MCF 10A (cell line): ENCODE data around the gene MAD1L1. TPM values are rescaled to one million over a fixed set of nuclear protein-coding genes. Genes with fewer than 3 reads are reported as not detected.
"Not testable (repeated sequence)": the region's sequence is repeated elsewhere in the genome, so short reads cannot be mapped to it uniquely, and the experiment has no call there.

ENCODE experiments used
- BruUV-seq: library from RNA; stranded (reverse); fragments of 400-500 nt; replicated peaks from 2 replicates; lab custom pipeline; 2021; lab: Mats Ljungman, UMichigan
- CTCF ChIA-PET: fragments of 300-600 bp; sonication (Branson Sonifier 250); formaldehyde crosslinking; extraction: SDS; loops from one replicate; lab custom pipeline; 2021; ENCODE audit warnings: antibody characterized with exemption, inconsistent platforms; lab: Yijun Ruan, JAX
- POLR2A ChIA-PET: fragments of 300-600, 350-650 bp; sonication (Branson Sonifier 250); formaldehyde crosslinking; extraction: SDS; loops from one replicate; lab custom pipeline; 2020; ENCODE audit warnings: antibody characterized with exemption, inconsistent platforms; lab: Yijun Ruan, JAX
- DNase-seq: peaks from one replicate; pipeline ENCODE4 v3.0.0-alpha.2; 2018; ENCODE audit not compliant: unreplicated experiment
- H3K27ac Mint-ChIP-seq: one replicate; pipeline ENCODE4 v1.8.0; 2022; ENCODE audit warnings: mild to moderate bottlenecking, low read depth, mixed read lengths; ENCODE audit not compliant: unreplicated experiment
- H3K27me3 Mint-ChIP-seq: one replicate; pipeline ENCODE4 v1.8.0; 2022; ENCODE audit warnings: mixed read lengths; ENCODE audit not compliant: insufficient read depth, unreplicated experiment
- H3K36me3 Mint-ChIP-seq: one replicate; pipeline ENCODE4 v1.8.0; 2022; ENCODE audit warnings: mild to moderate bottlenecking, moderate library complexity, mixed read lengths; ENCODE audit not compliant: insufficient read depth, unreplicated experiment
- H3K4me1 Mint-ChIP-seq: one replicate; pipeline ENCODE4 v1.8.0; 2022; ENCODE audit warnings: mixed read lengths; ENCODE audit not compliant: insufficient read depth, unreplicated experiment
- H3K4me3 Mint-ChIP-seq: one replicate; pipeline ENCODE4 v1.8.0; 2022; ENCODE audit warnings: mild to moderate bottlenecking, moderate library complexity, mixed read lengths; ENCODE audit not compliant: unreplicated experiment
- H3K9me3 Mint-ChIP-seq: one replicate; pipeline ENCODE4 v1.8.0; 2022; ENCODE audit warnings: mixed read lengths; ENCODE audit not compliant: unreplicated experiment
- intact Hi-C: fragments of 100-400 bp; cut with micrococcal nuclease; formaldehyde crosslinking; loops from 2 replicates; pipeline ENCODE4 v1.14.1; 2022
- total RNA-seq: library from RNA; stranded (reverse); gene quantifications from 2 replicates; pipeline ENCODE4 v1.2.3, GENCODE V29; 2022
- TF ChIP-seq, protein P1 (sequence below): fragments of 200-600 bp; IDR thresholded peaks from one replicate; pipeline ENCODE4 v1.8.0; 2022; ENCODE audit warnings: antibody characterized with exemption, mild to moderate bottlenecking; ENCODE audit not compliant: unreplicated experiment

Gene MAD1L1
- total RNA-seq, 1 experiment from 2014 or later, result 25.2 TPM

- Mint-ChIP-seq H3K4me3 (no peak overlapping the region), H3K36me3 (peaks cover 6% of the 10 kb centered on the region), H3K27ac (no peak overlapping the region), H3K9me3 (no peaks in the 10 kb centered on the region), H3K27me3 (no peaks in the 10 kb centered on the region), H3K4me1 (no peaks in the 10 kb centered on the region)
- BruUV-seq, result no TSS peak
- TF ChIP-seq, protein P1, sequence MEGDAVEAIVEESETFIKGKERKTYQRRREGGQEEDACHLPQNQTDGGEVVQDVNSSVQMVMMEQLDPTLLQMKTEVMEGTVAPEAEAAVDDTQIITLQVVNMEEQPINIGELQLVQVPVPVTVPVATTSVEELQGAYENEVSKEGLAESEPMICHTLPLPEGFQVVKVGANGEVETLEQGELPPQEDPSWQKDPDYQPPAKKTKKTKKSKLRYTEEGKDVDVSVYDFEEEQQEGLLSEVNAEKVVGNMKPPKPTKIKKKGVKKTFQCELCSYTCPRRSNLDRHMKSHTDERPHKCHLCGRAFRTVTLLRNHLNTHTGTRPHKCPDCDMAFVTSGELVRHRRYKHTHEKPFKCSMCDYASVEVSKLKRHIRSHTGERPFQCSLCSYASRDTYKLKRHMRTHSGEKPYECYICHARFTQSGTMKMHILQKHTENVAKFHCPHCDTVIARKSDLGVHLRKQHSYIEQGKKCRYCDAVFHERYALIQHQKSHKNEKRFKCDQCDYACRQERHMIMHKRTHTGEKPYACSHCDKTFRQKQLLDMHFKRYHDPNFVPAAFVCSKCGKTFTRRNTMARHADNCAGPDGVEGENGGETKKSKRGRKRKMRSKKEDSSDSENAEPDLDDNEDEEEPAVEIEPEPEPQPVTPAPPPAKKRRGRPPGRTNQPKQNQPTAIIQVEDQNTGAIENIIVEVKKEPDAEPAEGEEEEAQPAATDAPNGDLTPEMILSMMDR, result no peak
- CTCF ChIA-PET, result interaction anchor here (0.6 kb wide), 1 partner anchor 16 kb away, joined by 3 read pairs; no protein-coding TSS in a partner anchor
- no peak for DNase-seq
- intact Hi-C loops, result no loop called here
- POLR2A ChIA-PET, result no interaction called here
Measured at GRCh38 chr7:2163600-2164555, 68.9 kb downstream of the MAD1L1 start.

- TF ChIP-seq, protein P1, result no peak
- no peak for DNase-seq
- BruUV-seq, result no TSS peak
- Mint-ChIP-seq H3K27ac (no peak overlapping the region), H3K36me3 (peaks cover 6% of the 10 kb centered on the region), H3K9me3 (no peaks in the 10 kb centered on the region), H3K27me3 (no peaks in the 10 kb centered on the region), H3K4me3 (no peak overlapping the region), H3K4me1 (no peaks in the 10 kb centered on the region)
- intact Hi-C loops, result no loop called here
- CTCF ChIA-PET, result interaction anchor here (0.5 kb wide), 1 partner anchor 201 kb away, joined by 3 read pairs; no protein-coding TSS in a partner anchor
- POLR2A ChIA-PET, result no interaction called here
Measured at GRCh38 chr7:2162959-2163358, 69.8 kb downstream of the MAD1L1 start.

GRCh38 chr7:2162004-2162902 lies 70.5 kb downstream of the MAD1L1 start:
- H3K4me3 Mint-ChIP-seq, POLR2A ChIA-PET: not testable (repeated sequence)

DNA sequence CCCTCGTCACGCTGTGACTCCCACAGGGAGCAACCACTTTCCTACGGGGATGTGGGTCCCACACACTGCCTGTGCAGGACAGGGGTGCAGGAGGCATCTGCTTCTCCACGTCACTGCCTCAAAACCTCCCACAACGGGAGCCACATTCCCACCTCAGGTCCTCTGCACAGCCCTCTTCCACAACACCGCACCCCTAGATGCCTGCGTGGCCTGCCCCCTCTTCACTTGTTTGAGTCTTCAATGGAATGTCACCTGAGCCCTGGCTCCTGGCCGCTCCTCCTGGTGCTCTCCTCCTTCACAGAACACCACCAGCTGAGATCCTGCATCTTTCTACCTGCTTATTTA lies 73.6 kb downstream of the MAD1L1 start:
- H3K4me1 Mint-ChIP-seq, result no peaks in the 10 kb centered on the region
- ChIA-PET POLR2A (no interaction called here), CTCF (interaction anchor here (0.6 to 1.0 kb wide), 2 partner anchors 69 to 577 kb away, joined by 4 to 5 read pairs; no protein-coding TSS in a partner anchor)
- H3K4me3 Mint-ChIP-seq, result no peak overlapping the region
- intact Hi-C loops, result no loop called here
- H3K9me3 Mint-ChIP-seq, result no peaks in the 10 kb centered on the region
- H3K27me3 Mint-ChIP-seq, result no peaks in the 10 kb centered on the region
- no TSS peak for BruUV-seq
- no peak overlapping the region for H3K27ac Mint-ChIP-seq
- TF ChIP-seq, protein P1, result no peak
- DNase-seq, result no peak
- peaks cover 2% of the 10 kb centered on the region for H3K36me3 Mint-ChIP-seq

More at GRCh38 chr7:2162004-2162902, 70.5 kb downstream of the MAD1L1 start:
- intact Hi-C loops, H3K9me3 Mint-ChIP-seq, H3K4me1 Mint-ChIP-seq, H3K27ac Mint-ChIP-seq, BruUV-seq, H3K36me3 Mint-ChIP-seq, H3K27me3 Mint-ChIP-seq, DNase-seq: not testable (repeated sequence)
- CTCF ChIA-PET, result interaction anchor here (0.5 kb wide), 1 partner anchor 202 kb away, joined by 3 read pairs; no protein-coding TSS in a partner anchor
